HG03196 (cell line): ENCODE results near the gene C11orf97.
"Not testable (repeated sequence)": the region's sequence is repeated elsewhere in the genome, so short reads cannot be mapped to it uniquely, and the experiment has no call there.

Source experiments
- ATAC-seq: cut with Tn5 transposase; IDR thresholded peaks from one replicate; pipeline ENCODE4 v1.9.1; 2021; ENCODE audit not compliant: unreplicated experiment

Gene C11orf97, protein sequence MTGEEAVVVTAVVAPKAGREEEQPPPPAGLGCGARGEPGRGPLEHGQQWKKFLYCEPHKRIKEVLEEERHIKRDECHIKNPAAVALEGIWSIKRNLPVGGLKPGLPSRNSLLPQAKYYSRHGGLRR

DNA sequence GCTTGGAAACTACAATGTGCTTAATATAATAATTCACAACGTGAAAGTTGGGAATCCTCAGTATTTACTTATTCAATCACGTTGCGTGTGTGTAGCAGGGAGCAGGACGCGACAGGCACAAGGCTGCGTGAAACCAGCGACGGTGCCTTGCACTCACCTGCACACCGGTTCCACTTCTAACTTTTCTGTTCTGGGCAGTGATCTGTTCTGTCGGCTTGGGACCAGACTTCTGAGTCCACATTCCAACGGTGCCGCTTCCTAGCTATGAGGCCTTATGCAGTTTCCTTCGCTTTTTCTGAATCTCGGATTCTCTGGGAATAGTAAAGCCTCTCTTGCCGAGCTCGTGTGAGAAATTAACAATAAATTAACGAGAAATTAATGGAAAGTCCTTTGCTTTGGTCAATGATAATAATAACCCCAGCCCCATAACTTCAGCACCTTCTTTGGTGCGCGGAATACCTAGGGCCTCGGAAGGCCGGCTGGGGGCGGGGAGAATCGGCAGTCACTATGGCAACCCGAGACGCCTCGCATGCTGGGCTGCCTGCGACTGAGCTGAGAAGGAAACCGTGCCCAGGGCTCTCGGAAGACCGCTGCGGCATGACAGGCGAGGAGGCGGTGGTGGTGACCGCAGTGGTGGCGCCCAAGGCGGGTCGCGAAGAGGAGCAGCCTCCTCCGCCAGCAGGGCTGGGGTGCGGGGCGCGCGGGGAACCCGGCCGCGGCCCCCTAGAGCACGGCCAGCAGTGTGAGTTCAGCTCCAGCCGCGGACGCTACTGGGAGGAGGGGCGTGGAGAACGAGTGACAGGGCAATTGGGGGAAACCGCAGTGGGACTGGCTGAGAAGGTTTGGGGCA, at the start of gene C11orf97:
Gene C11orf97 (plus strand): TSS at position 530 of the 850 bp plus-strand sequence. CDS start 68 bp downstream, at position 598.
- ATAC-seq, result peak; percentile 92

DNA sequence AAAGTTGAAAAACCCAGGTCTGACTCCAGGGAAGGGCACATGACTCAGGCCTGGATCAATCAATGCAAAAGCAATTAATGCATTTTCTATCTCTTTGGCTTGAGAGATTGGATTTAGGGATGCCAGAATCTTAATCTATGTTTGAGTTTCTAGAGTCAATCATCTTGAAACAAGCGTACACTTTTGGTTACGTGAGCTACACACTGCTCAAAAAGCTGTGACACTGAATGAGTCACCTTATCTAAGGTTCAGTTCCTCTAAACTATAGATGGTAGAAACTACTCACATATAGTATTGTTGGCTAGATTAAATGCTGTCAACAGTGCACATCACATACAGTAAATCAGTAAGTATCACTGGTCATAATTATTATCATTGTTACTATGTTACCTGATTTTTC, 42.8 kb upstream of the C11orf97 start:
- ATAC-seq, result peak; percentile 86

DNA sequence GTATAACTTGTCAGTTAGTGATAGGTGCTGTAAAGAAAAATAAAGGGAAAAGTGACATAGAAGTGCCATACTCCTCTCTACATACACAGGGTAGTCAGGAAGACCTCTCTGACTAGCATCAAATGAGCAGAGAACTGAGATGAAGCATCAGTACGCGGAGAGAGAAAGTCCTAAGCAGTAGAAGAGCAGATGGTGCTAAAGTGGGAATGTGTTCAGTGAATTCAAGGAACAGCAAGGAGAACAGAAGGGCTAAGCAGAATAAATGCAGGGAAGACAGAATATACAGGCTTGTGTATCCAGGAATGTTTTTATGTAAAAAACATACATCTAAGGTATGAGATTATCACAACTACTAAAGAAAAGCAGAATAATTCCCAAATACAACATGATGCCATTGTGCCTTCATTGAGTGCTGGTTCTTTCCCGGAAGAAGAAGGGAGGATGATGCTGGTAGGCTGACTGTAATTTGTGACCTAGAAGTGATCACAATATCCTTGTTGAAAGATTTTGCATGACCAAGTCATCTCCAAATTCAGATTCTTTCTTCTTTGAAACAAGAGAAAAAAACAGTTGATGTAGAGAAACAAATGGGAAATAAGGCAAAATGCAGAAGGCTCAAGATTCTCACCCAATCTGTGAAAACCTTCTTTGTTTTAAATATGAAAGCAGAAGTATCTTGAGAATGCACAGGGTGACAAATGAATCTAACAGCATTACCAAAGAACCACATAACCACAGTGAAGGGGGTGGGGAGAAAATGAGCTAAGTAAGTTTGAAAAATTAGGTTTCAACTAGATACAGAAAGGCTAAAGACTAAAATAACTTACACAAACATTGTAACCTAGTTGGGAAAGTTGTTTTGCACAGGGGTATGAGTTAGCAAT, 39.1 kb upstream of the C11orf97 start:
- ATAC-seq, result peak; percentile 80

DNA sequence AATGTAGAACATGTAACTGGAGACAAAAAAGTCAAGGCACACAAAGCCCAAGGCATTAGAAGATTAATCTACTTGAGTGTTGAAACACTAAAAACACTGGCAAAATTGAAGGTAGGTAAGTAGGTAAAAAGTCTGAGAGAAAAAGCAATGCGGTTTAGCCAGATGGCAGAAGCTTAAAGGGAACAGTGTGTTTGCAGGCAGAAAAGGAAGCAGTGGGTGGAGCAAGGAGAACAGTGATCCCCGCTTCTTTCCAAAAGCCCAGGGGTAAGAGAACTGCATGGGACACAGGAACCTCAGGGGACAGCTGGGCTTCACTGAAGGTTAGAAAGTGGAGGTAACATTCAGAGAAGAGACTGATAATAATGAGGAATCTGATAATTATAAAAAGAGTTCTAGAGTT, 34.6 kb upstream of the C11orf97 start:
- ATAC-seq, result no peak

DNA sequence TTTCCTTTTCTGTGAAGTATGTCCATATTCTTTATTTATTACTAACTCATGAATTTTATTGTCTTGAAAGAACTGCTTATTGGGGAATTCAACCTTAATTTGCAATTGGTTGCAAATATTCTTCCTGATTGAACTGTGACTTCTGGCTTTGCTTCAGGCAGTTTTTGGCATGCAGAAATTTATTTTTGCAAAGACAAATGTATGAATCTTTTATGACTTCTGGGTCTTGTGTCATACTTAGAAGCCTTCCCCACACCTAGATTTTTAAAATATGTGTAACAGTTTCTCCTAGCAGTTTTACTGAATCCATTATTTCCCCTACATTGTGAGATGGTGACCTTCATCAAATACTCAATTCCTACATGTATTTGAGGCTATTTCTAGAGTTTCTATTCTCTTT, 30.9 kb upstream of the C11orf97 start:
- no peak for ATAC-seq

DNA sequence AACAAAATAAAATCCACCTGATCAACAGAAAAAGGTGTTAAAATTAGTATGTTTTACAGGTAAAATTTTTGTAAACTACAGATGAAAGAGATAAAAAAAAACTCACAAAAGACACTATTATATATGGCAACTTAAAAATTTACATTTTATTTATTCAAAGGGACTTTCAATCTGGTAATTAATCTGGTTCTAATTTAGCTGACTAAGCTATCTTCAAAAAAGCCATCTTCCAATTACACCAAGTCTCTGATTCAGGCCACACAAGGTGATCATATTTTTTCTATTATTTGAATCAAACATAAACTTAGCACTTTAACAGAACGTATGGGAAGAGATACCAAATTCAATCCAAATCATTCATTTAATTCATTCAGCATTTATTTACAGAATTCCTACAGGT, 26.2 kb upstream of the C11orf97 start:
- ATAC-seq, result no peak

DNA sequence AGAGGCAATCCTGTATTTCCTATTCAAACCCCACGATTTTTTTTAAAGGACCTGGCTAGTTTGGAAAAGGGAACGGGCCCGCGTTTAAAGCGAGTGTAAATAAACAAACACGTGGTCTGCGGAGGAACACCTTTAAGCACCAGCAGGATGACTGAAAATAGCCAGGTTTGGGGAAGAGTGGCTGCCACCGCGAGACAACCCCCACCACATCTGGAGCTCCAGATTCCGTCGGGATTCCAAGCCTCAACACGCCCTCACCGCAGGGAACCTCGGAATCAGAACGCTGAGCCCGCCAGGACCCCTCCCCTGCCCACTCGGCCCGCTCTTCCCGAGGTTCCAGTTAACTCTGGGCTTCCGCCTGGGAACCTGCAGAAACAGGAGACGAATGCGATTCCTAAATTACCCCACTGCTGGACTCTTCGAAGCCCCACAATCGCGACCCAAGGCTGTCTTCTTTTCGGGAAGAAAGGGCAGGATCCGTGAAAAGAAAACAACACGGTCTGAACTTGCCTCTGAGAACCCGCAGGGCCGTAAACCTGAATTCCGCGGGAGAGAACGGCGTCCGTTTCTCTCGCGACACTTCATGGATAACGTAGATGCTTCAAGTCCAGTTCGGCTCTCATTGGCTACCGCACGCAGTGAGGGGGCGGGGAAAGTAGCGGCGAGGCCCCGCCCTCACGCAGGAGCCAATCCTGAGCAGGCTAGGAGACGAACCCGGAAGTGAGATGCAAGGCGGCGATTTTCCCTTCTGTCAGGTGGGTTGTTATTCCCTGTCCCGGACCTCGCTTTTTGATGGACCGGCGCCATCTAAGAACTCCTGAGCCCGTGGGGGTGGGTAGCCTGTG, 18.8 kb upstream of the C11orf97 start, which contains the start of the genes ANKRD49 and MRE11:
Gene ANKRD49 (plus strand): TSS at position 704 of the 845 bp plus-strand sequence. CDS start 2,710 bp downstream, outside the sequence.
Gene MRE11 (minus strand): TSS at position 564 of the 845 bp plus-strand sequence. CDS start 1,043 bp downstream, outside the sequence.
- peak; percentile 100 for ATAC-seq

DNA sequence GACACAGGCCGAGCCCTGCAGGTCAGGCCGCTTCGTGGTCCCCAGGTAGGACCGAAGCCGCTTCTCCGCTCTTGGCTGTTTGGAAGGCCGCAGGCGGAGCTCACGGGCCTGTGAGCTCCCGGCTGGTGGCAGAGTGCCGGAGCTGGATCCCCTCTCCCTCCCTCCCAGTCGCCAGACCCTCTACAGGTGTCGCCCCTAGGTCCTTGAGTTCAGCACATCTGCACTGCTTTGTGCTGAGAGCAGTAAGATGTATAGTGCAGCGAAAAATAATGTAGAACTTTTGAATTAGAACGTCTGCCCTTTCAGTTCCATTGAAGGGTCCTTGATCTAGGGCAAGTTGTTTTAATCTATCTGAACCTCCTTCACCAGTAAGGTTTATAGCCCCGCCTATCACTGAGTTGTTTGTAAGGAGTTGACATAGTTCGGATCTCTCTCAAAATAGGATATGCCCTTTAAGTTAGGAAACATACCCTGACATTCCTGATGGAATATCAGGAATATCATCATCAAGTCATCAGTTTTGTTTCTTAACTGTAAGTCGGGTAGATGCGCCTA, 18.1 kb upstream of the C11orf97 start:
- ATAC-seq, result peak; percentile 60

DNA sequence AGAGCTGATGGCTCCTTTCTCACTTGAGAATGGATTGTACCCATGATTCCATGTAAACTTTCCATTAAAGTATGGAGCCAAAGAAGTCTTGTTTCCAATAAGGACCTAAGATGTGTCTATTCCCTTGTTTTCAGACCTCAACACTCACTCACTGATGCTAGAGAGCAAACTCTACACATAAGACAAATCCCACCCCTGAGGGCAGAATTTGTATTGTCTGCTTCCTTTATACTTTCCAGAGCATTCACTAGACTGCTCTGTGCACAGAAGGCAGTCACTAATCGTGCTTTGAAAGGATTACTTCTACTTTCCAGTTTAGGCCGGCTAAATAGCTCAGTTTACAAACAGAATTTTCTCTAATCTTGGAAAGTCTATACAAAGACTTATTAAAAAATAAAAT, 12.1 kb upstream of the C11orf97 start:
- no peak for ATAC-seq

DNA sequence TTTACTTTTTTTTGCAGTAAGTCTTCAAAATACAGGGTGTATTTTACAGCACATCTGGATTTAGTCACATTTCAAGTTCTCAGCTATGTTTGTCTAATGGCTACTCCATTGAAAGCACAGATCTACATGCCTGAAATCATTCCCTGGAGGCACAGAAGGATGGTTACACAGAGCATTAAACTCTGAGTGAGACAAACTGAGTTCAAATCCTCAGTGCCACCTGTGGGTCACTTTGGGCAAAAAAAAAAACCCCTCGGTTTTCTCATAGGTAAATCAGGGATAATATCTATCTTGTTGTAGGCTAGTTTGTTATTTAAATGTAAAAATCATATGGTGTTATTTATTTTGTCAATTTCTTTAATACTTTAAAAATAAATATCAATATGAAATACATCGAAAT, 10.7 kb upstream of the C11orf97 start:
- ATAC-seq, result no peak

DNA sequence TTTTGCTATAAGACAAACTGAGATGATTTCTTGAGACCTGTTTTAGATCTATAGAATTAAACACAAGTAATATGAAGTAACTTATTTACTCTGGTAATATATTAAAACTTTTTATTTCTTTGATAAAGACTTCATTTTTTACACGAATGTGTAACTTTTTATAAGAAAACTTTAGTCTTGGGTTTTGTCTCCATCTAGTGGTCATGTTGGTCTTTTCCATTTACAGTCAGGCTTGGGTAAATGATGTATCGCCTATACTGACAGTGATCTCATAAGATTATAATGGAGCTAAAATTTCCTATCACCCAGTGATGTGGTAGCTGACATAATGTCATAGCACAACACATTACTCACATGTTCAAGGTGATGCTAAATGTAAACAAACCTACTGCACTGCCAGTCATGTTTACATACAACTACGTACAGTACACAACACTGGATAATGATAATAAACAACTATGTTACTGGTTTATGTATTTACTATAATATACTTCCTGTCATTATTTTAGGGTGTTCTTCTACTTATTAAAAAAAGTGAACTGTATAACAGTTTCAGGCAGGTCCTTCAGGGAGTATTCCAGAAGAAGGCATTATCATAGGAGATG, 7.5 kb upstream of the C11orf97 start:
- no peak for ATAC-seq

DNA sequence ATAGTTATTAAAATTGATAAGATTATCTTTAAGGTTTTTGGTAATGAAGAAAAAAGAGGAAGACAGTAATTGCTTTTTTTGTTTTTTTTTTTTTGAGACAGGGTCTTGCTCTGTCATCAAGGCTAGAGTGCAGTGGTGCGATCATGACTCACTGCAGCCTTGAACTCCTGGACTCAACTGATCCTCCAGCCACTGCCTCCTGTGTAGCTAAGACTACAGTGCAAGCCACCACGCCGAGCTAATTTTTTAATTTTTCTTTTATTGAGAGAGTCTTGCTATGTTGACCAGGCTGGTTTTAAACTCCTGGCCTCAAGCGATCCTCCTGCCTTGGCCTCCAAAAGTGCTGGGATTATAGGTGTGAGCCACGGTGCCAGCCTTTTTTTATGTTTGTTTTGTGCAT, 5.7 kb upstream of the C11orf97 start:
- not testable (repeated sequence) for ATAC-seq

DNA sequence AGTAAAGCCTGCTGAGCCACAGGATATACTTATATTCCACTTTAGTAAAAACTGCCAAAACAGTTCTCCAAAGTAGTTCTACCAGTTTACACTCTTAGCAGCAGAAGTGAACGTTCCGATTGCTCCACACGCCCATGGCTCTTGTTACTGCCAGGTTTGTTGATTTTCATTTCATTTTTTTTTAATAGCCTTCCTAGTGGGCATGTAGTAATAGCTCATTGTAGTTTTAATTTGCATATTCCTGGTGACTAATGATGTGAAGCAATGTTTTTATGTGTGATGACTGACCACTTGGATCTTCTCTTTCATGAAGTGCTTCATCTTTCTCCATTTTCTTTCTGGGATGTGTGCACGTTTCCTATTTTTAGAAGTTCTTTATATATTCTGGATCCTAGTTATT, 4.8 kb upstream of the C11orf97 start:
- ATAC-seq, result no peak

DNA sequence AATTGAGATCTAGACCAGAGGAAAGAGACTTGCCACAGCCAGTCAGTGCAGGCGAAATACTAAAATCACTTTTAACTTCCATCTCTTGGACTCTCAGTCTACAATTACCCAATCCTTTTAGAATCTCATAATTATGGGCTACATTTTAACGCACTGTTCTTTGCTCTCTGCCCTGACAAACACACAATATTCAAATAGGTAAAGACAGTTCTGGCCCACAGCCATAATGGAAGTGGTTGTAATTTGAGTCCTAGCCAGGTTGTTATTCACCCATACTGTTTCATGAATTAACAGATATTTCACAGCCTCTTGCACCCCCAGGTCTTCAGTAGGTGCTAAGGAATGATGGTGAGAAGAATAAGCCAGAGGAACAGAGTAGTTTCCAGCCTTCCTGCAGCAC, 830 bp downstream of the C11orf97 start:
- no peak for ATAC-seq

DNA sequence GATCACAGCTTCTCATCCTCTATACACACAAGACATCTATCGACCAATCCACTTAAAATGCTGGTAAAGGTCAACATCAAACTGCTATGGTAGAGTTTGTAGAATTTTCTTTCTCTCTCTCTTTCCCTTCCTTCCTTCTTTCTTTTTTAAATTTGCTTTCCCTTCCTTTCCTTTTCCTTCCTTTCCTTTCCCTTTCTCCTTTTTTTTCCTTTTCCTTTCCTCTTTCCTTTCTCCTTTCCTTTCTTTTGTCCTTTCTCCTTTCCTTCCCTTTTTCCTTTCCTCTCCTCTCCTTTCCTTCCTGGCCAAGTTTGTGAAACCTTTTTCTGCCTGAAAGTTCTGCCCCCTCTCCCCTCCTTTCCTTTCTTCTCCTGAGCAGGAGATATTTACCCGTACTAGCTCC, 3.1 kb downstream of the C11orf97 start:
- no peak for ATAC-seq

DNA sequence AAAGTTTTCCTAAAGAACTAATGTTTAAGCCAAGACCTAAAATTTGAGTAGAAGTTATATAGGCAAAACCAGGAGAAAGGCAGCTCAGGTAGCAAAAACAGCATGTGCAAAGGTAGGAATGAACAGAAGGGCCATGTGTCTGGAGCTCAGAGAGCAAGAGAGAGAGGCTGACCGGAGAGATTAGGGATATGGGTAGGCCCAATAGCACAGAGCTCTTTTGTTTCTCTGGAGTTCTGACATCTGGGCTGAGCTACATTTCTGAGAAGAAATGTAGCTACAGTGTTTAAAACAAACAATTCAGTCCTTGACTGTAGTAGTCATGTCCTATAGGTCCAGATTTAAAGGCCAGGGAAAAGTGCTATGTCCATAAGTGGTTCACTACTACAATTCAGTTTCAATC, 4.5 kb downstream of the C11orf97 start:
- ATAC-seq, result no peak

DNA sequence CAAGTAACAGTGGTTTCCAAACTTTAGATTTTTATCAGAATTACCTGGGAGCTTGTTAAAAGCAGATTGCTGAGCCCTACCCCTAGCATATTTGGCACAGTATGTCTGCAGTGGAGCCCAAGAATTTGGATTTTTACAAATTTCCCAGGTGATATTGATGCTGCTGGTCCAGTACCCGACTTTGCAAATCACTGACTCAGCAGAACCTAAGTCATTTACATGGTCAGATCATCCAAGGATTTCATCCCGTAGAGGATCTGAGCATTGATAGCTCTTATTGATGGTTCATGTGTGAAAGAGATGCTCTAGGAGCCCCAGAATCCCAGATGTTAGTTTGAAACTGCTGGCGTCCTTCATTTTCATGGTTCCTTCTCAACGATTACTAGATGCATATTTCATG, 6.0 kb downstream of the C11orf97 start:
- ATAC-seq, result no peak

DNA sequence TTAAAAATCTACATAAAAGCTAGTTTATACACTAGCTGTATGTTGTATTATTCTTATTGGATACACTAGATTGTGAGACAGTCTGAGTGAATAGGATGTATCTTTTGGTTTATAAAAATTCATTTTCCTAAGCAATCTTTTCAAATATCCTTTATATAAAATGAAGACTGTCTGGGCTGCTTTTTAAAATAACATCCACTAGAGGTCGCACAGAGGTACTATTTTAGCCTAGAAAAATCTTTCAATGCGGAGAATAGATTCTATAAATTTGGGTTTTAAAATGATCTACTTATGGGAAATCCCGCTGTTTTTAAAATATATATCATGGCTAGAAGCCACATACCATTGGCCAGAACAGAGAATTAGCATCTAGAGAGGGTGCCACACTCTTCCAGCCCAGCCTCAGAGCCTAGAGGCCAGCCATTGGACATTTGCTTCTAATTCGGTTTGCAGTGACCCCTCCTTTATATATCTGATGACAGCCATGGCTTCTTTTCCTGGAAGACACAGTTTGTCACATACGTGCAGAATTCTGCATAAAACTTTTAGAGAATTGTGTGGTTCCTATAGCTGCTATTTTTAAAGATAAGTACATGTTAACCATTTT, 7.3 kb downstream of the C11orf97 start:
- ATAC-seq, result no peak

DNA sequence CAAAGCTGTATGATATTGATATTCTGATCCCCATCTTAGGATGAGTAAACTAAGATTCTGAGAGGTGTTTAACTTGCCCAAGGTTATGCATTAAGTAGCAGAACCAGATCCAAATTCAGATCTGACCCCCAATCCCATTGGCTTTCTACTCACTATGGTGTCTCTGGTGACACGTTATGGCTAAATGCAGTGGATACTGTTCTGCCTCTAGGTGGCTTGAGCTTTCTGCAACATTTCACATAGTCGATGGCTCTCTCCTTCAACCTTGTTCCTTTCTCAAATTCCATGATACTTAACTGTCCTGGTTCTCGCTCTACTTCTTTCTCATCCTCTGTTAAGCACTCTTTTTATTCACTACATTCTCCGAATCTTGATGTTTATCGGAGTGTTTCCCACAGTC, 9.4 kb downstream of the C11orf97 start:
- no peak for ATAC-seq
